Bronchial epithelial cell (primary cell): ENCODE data around the gene HSPB8. TPM values are rescaled to one million over a fixed set of nuclear protein-coding genes. Genes with fewer than 3 reads are reported as not detected.

Experiments
- DNase-seq: peaks from one replicate; pipeline ENCODE4 v3.0.0-alpha.2; 2010; ENCODE audit warnings: low read depth
- FAIRE-seq: peaks from 2 replicates; lab custom pipeline; 2011; peaks lifted over from hg19 to GRCh38; lab: Jason Lieb, UNC
- H3K27me3 ChIP-seq: 2 replicates; pipeline ENCODE4 v1.5.1; 2011; ENCODE audit warnings: low read length; ENCODE audit not compliant: control insufficient read depth, insufficient read depth
- H3K36me3 ChIP-seq: 2 replicates; pipeline ENCODE4 v1.5.1; 2011; ENCODE audit warnings: low read length; ENCODE audit not compliant: control insufficient read depth, insufficient read depth
- H3K4me3 ChIP-seq: 2 replicates; pipeline ENCODE4 v1.5.1; 2011; ENCODE audit warnings: mild to moderate bottlenecking, low read depth, low read length, control low read depth
- total RNA-seq: library from RNA; depleted of rRNA; stranded (reverse); fragments of >200 nt; gene quantifications from 2 replicates; pipeline ENCODE4 v1.2.1, GENCODE V29; 2014
- TF ChIP-seq, protein P1 (sequence below): IDR thresholded peaks from 2 replicates; pipeline ENCODE4 v1.5.1; 2011; ENCODE audit warnings: mild to moderate bottlenecking, moderate library complexity, low read length, control low read depth, inconsistent platforms; ENCODE audit not compliant: insufficient read depth, severe bottlenecking

Gene HSPB8
- total RNA-seq, 1 donor from 2014 or later, result 0.26 TPM

DNA sequence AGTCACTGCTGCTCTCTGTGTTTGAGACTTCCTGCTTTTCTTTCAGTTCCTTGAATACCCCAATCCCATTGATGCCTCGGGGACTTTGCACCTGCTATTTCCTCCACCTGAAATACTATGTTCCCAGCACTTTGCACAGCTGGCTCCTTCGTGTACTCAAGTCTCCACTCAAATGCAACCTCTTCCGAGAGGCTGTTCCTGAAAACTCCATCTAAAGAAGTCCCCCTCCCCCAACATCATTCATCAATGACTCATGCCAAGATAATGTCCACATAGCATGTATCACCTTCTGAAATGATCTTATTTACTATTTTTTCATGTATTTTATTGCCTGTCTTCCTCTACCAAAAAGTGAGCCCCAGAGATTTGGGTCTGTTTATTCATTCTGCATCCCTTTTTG is 48.6 kb downstream of the HSPB8 start:
- FAIRE-seq, result no peak
- Histone ChIP-seq H3K4me3 (no peak overlapping the region), H3K36me3 (no peaks in the 10 kb centered on the region), H3K27me3 (no peaks in the 10 kb centered on the region)
- TF ChIP-seq, protein P1, sequence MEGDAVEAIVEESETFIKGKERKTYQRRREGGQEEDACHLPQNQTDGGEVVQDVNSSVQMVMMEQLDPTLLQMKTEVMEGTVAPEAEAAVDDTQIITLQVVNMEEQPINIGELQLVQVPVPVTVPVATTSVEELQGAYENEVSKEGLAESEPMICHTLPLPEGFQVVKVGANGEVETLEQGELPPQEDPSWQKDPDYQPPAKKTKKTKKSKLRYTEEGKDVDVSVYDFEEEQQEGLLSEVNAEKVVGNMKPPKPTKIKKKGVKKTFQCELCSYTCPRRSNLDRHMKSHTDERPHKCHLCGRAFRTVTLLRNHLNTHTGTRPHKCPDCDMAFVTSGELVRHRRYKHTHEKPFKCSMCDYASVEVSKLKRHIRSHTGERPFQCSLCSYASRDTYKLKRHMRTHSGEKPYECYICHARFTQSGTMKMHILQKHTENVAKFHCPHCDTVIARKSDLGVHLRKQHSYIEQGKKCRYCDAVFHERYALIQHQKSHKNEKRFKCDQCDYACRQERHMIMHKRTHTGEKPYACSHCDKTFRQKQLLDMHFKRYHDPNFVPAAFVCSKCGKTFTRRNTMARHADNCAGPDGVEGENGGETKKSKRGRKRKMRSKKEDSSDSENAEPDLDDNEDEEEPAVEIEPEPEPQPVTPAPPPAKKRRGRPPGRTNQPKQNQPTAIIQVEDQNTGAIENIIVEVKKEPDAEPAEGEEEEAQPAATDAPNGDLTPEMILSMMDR, result no peak
- peak; percentile 30 for DNase-seq

DNA sequence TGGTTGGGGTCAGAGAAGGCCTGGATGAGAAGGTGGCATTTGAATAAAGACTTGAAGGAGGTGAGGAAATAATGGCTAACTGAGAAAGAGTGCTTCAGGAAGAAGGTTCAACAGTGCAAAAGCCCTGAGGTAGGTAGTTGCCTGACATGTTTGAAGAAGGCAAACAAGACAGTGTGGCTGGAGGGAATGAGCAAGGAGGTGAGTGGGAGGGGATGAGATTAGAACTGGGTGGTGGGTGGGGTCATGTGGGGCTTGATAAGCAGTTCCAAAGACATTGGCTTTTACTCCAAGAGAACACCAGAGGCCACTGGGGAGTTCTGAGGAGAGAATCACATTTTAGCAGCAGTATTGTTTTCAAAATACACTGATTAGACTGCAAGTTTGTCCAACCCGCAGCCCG is 50.5 kb downstream of the HSPB8 start:
- Histone ChIP-seq H3K4me3 (no peak overlapping the region), H3K36me3 (no peaks in the 10 kb centered on the region), H3K27me3 (no peaks in the 10 kb centered on the region)
- TF ChIP-seq, protein P1, result no peak
- FAIRE-seq (no peak), DNase-seq (no peak)

DNA sequence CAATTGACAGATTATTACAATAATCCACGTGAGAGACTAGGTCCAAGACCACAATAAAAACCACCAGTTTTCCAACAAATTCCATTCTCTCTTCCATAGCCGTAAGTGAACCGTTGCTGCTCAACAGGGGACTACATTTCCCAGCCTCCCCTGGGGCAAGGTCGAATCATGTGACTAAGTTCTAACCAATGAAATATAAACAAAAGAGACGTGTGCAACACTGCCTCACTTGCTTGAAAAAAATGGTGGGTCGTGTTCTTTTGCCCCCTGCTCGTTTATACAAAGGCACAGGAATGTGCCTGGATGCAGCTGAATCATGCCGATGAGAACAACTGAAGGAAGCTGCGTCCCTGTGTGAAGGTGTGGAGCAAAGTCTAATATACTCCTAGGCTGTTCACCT is 51.1 kb downstream of the HSPB8 start:
- FAIRE-seq (no peak), DNase-seq (peak; percentile 21)
- Histone ChIP-seq H3K27me3 (no peaks in the 10 kb centered on the region), H3K4me3 (no peak overlapping the region), H3K36me3 (no peaks in the 10 kb centered on the region)
- TF ChIP-seq, protein P1, result no peak

DNA sequence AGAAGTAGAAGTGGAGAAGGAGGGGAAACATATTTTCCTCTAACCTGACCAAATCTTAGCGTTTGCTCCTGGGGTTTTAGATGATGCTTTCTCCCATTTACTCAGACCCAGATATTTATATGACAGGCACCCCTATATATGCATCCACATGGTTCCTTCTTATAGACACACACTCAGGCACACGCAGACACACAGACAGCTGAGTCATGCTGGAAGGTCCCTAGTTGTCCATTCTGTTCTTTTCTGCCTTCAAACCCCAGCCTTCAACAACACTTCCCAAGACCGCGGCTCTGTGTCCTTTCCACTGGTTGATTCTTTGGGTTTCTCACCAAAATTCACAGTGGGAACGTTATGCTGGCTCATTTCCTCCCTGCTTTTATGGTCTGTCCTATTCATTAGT is 52.1 kb downstream of the HSPB8 start:
- FAIRE-seq, result no peak
- no peak overlapping the region for H3K4me3 ChIP-seq
- no peaks in the 10 kb centered on the region for H3K36me3 ChIP-seq
- no peak for DNase-seq
- no peaks in the 10 kb centered on the region for H3K27me3 ChIP-seq
- TF ChIP-seq, protein P1, result no peak

DNA sequence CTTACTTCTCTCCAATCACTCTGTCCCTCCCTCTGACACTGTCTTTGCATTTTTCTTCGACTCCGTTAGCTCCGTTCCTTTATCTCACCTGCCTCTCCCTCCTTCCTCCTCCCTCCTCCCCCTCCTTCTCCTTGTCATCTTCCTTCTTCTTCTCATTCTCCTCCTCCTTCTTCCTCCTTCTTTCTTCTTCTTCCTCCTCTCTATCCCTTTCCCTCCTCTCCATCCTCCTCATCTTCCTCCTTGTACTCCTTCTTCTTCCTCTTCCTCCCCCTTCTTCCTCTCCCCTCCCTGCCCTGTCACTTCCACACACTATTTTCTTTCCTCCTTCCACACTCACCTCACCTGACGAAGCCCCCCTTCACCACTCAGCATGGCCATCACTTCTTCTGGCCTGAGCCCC is 53.0 kb downstream of the HSPB8 start:
- Histone ChIP-seq H3K4me3 (no peak overlapping the region), H3K36me3 (no peaks in the 10 kb centered on the region), H3K27me3 (no peaks in the 10 kb centered on the region)
- no peak for DNase-seq
- no peak for FAIRE-seq
- TF ChIP-seq, protein P1, result no peak

DNA sequence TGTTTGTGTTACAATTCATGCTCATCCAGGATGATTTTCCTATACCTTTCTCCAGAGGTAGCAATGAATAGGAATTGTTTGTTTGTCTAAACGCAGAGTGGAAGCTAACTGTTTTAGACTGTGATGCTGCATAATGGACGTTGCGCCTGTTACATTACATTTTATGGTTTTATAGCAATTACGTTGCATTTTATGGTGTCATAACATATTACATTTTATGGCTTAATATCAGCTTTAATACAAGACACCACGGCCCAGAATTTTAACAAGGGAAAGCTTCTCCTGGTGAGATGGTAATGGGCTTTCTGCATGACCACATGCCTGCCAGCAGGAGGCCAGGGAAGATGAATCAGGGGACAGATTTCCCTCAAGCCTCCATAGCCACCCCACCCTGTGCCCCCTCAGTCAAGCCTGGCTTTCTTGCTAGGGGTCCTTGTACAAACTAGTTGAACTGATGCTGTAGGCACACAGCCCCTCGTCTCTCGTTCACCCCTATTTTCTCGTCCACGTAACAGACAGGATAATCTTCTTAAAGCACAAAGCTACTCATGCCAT is 56.5 kb downstream of the HSPB8 start:
- DNase-seq (no peak), FAIRE-seq (no peak)
- Histone ChIP-seq H3K27me3 (no peaks in the 10 kb centered on the region), H3K36me3 (no peaks in the 10 kb centered on the region), H3K4me3 (no peak overlapping the region)
- TF ChIP-seq, protein P1, result peak; percentile 2
